ENCODE results near the gene EMILIN2.

The EMILIN2 gene

DNA sequence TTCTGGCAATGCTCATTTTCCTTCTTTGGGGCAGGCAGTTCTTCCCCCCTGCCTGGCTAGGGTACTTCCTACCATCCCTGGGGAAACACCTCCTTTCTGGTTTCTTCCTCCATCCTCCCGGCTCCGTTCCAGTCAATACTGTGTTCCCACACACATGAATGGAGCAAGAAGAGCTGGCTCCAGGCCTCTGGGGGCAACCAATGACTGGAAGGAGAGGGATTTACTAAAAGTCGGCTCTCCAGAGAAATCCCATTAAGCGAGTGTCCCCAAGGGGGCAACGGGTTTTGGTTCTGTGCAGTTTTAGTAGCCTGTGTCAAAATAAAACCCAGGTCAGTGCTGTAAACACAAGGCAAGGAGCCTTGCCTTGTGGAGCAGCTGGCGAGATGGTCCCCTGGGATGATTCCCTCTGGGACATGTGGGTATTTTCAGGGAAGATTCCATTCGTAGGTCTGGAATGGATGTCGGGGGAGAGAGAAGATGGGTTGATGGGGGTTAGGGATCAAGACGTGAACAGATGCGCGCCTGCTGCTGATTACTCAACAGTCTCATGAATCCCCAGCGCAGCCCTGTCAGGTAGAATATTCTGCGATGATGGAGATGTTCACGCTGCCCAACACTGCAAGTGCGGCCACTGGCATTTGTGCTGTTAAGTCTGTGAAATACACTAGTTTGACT is 32.0 kb downstream of the EMILIN2 start:
- DNase-seq (ENCODE audit: low spot score): no peak

GRCh38 chr18:2879889-2880288 is 33.1 kb downstream of the EMILIN2 start:
- no peak for DNase-seq (ENCODE audit: low spot score)

DNA sequence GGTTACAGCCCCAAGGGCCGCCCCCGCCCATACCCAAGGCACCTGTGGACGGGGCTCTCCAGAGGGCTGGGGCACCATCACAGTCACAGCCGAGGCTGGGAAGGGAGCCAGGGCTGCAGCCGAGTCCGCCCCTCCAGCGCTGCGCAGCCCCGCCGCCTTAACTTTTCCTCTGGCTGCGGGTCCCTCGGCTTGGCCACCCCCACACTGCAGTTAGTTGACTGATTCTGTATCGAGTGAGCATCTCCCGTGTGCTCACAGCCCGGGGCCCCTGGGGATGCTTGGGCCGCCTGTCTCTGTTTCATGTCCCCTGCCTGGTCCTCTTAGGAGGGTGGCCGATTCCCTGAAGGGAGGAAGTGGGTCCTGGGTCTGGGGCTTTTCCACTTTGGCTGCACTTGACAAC is 33.7 kb downstream of the EMILIN2 start:
- DNase-seq (ENCODE audit: low spot score): no peak

DNA sequence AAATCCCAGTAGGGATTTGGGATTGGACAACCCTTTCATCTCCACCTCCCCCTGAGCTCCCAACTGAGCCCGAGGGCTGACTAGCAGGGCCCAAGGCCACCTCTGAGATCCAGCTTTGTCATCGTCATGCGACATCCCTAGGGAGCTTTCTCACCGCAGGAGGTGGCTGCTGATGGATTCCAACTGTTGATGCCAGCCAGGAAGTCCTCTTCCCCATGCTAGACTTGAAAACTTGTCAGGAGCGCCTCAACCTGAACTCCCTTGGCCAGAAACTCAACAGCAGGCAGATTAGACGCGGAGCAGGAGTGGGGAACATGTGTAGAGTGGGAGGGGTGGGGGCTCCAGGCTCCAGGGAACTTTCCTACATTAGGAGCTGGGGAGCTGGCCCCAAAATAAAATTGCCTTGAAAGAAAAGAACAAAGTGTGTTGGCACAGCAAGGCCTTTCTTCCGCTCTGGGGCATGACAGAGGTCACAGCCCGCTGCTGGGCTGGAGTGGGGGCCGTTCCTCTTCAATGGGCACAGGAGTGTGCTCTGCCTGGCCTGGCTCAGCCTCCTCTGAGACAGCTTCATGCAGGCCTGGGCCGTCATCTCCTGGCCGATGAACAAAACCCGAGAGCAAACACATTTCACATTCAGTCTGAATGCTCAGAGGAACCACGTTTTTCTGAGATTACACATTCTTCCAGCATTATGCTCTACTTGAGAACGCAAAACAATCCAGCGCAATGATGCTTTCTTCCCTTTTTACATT is 34.5 kb downstream of the EMILIN2 start:
- no peak for DNase-seq (ENCODE audit: low spot score)

DNA sequence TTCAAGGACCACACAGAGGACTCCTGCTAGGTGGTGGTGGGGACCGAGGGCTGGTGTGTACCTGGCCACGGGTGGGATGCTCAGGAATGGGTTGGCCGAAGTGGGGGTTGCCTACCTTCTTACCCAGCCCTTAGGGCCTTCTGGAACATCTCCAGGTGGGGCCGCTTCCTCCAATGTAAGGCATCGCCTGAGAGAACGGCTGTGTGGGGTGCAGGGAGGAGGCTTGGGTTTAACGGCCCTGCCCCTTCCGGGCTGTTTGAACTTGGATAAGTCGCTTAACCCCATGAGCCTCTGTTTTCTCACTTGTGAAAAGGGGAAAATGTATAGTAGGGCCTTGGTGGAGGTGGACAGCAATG is 35.0 kb downstream of the EMILIN2 start:
- DNase-seq (ENCODE audit: low spot score): no peak

- DNase-seq (ENCODE audit: low spot score): no peak
Measured at GRCh38 chr18:2882201-2882600, 35.4 kb downstream of the EMILIN2 start.

- DNase-seq (ENCODE audit: low spot score): no peak
Measured at GRCh38 chr18:2883076-2883735, 36.4 kb downstream of the EMILIN2 start.

- DNase-seq (ENCODE audit: low spot score): no peak
Measured at GRCh38 chr18:2884706-2885285, 38.0 kb downstream of the EMILIN2 start.

GRCh38 chr18:2887470-2887869 is 40.7 kb downstream of the EMILIN2 start:
- DNase-seq (ENCODE audit: low spot score): no peak

DNA sequence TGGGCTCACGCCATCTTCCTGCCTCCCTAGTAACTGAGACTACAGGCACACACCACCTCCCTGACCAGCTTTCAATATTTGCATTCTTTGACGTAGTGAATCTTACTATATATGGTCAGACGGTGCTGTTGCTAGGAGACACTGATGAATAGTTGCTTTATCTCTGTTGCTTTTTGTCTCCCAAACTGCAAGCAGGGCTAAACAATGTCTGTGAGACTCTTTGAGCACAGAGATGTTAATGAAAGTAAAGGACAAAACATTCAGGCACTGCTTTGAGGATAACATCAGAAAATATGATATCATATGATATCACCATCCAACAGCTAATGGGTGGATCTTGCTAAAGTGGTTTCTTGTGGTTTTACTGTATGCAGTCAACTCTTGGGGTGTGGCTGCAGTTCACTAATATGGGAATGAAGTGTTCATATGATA is 43.0 kb downstream of the EMILIN2 start:
- no peak for DNase-seq (ENCODE audit: low spot score)

GRCh38 chr18:2890606-2891005 is 43.8 kb downstream of the EMILIN2 start:
- DNase-seq (ENCODE audit: low spot score): no peak

DNA sequence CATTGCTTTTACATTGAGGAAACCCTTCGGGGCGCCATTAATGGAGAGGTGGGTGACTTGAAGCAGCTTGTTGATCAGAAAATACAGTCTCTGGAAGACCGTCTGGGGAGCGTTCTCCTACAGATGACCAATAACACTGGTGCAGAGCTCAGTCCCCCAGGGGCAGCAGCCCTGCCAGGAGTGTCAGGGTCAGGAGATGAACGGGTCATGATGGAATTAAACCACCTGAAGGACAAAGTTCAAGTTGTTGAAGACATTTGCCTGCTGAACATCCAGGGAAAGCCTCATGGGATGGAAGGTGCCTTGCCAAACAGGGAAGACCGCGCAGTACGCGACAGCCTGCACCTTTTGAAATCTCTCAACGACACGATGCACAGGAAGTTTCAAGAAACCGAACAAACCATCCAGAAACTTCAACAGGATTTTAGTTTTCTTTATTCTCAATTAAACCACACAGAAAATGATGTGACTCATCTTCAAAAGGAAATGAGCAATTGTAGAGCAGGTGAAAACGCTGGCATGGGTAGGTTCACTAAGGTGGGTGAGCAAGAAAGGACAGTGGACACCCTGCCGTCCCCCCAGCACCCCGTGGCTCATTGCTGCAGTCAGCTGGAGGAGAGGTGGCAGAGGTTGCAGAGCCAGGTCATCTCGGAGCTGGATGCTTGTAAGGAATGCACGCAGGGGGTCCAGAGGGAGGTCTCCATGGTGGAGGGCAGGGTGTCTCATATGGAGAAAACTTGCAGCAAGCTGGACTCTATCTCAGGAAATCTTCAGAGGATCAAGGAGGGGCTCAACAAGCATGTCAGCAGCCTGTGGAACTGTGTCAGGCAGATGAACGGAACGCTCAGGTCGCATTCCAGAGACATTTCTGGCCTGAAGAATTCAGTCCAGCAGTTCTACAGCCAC is 45.0 kb downstream of the EMILIN2 start:
- no peak for DNase-seq (ENCODE audit: low spot score)

DNA sequence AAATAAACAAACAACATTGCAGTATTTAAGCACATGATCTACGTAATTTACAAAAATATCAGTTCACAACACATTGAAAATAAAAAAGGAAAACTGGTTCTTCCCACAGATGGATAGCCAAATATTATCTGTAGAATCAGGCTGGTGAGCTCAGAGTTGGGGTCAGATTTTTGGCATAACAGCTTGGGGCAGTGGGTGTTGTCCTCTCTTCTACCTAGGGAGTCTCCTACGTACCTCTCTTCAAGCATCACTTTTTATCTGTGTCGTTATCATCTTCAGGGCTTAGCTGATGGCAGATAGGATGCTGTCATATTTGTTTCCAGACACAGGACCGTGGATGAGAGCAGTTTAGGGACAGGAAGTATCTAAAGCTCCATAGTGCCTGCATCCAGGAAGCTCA is 46.2 kb downstream of the EMILIN2 start:
- no peak for DNase-seq (ENCODE audit: low spot score)

DNA sequence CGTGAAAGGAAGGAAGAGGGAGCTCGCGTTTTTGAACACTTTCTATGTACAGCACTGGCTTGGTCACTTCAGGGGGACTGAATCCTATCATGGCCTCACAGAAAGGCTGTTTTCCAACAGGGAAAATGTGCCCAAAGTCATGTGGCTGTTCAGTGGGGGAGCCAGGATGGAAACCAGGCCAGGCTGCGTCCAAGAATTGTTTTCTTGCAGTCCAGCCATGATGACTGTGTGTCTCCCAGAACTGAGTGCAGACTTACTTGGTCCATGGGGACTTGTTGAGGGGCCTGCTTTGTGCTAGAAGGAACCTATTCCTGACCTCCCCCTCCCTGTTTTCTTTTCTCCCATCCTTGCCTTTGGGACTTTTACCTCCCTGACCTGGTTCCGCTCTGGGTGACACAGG is 46.9 kb downstream of the EMILIN2 start:
- DNase-seq (ENCODE audit: low spot score): no peak

GRCh38 chr18:2894131-2894840 is 47.5 kb downstream of the EMILIN2 start:
- DNase-seq (ENCODE audit: low spot score): no peak

- DNase-seq (ENCODE audit: low spot score): no peak
Measured at GRCh38 chr18:2894841-2895370, 48.1 kb downstream of the EMILIN2 start.

DNA sequence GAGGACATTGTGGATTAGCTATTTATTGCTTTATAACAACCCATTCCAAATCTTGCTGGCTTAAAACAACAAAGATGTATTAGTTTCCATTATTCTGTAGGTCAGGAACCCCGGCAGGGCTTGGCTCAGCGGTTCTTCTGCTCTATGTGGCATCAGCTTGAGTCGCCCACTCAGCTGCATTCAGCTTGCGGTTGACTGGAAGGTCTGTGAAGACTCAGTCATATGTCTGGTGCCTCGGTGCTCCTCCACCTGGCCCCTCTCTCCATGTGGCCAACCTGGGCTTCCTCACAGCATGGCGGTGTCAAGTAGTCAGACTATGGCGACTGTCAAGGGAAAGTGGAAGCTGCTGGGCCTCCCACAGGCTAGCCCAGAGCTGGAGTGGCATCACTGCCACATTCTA is 48.6 kb downstream of the EMILIN2 start:
- DNase-seq (ENCODE audit: low spot score): no peak

GRCh38 chr18:2896990-2897389 is 50.2 kb downstream of the EMILIN2 start:
- DNase-seq (ENCODE audit: low spot score): no peak

DNA sequence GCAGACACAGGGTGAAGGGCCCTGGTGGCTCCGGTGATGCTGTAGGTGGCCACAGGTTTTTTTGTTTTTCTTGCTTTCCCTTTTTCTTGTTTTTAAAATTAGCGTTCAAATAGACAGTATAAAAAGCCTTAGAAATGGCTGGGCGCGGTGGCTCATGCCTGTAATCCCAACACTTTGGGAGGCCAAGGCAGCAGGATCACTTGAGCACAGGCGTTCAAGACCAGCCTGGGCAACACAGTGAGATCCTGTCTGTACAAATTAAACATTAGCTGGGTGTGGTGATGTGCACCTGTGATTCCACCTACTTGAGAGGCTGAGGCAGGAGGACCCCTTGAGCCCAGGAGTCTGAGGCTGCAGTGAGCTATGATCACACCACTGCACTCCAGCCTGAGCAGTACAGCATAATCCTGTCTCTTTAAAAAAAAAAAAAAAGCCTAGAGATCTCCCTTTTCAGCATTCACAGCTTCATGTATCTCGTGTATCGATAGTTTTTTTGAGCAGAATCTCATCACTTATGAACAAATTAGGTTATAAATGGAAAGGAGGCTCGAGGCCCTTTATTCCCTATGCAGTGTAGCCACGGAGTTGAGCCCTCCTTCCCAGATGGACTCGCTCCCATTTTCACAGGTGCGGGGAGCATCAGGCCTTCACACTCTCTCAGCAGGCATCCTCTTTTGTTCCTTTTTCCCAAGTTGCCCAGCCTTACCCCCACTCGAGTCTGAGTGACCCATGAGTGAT is 50.8 kb downstream of the EMILIN2 start:
- DNase-seq (ENCODE audit: low spot score): no peak

- DNase-seq (ENCODE audit: low spot score): no peak
Measured at GRCh38 chr18:2898186-2898640, 51.4 kb downstream of the EMILIN2 start.
